GM12892 (cell line): ENCODE data around the gene UBALD1.

Experiments
- POLR2A ChIP-seq: IDR thresholded peaks from 2 replicates; pipeline ENCODE4 v1.6.1; 2011; ENCODE audit warnings: low read depth, low read length, control low read depth
- POLR2AphosphoS5 ChIP-seq: IDR thresholded peaks from 2 replicates; pipeline ENCODE4 v1.6.1; 2011; ENCODE audit warnings: low read depth, low read length, control low read depth

DNA sequence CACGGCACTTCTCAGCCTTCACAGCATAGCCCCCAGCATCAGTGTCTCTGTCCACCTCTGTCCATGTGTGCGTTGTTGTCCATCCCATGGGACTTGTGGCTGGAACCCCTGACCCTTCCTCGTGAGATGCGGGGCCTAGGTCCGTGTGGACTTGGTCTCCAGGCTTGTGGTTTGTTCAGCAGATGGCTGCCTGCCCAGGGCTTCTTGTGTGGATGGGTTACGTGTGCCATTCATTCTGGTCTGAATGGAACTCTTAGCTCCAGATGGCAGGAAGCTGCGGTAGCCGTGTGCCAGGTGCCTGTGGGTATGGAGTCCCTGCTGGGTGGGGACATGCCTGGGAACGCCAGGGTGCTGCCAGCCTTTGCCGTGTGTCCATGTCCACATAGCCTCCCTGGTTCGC lies 47.0 kb upstream of the UBALD1 start:
- TF ChIP-seq POLR2A, result no peak
- TF ChIP-seq POLR2AphosphoS5, result no peak
